Measurements from ENCODE around the gene KLHL29.

The KLHL29 gene

DNA sequence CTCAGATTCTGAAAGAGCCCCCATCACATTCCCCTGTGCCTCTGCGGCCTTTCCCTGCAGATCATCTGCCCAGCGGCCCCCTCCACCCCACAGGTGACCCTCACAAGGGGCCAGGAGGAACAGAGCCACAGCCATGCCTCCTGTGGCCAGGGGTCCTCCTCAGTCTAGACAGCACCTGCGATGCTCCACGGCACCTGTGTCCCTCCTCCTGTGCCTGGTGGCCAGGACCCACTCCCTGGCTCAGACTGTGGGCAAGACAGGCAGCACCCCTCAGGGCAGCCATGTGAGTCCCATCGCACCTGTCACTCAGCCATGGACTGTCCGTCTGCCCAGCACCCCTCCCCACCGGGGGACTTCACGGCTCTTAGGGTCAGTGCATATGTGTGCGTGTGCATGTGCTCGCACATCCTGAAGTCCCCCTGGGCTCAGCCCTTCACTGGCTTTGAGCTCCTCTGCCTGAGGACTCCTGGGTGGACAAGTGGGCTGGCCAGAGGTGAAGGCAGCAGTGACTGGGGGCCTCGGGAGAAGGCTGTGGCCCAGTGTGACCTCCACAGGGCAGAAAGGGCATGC is 304.2 kb downstream of the KLHL29 start:
- DNase-seq = no peak

DNA sequence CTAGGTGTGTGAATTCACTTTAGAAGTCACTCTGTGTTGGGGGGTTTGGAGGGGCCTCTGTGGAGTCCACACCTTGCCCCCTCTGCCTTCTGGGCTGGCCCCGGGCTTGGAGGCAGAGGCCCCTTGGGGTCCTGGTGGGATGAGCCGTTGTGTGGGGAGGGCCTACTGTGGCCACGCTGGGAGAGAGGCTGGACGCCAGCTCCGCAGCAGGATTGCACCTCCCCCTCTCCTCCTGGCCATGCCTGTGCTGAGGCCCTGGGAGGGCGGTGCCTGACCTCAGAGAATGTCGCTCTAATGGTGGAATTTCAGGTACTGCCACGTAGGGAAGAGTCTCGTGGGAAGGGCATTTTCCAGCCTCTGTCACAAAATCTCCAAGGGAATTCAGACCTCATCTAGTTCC is 304.9 kb downstream of the KLHL29 start:
- DNase-seq = no peak

DNA sequence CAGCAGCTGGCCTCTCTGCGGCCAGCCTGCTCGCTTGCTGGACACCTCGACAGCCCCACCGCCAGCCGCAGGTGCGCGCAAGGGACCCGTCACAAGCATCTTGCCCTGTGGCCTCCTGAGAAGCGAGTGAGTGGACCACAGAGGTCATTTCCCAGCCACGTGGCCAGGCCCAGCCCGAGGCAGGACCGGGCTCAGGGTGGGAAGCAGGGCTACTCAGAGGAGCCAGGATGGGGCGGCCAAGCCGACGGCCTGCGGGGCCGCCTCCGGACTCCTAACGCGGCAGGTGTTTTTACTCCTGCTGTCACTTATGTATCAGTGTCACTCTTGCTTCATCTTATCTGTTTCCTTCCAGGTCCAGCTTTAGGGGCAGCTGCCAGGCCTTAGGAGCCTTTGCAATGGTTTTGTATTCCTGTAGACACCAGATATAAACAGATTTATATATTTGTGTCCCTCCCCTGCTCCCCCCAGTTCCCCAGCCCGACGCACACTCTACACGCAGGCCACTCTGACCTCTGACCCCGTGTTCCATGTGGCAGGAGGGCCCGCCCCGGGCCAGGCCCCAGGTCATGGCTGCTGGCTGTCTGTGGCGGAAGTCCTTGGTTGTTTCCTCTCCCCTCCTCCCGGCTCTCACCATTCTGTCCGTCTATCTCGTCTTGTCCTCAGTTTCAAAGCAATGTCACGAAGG is 305.6 kb downstream of the KLHL29 start:
- DNase-seq = no peak

- DNase-seq = no peak
Observed at GRCh38 chr2:23691106-23691470, 306.1 kb downstream of the KLHL29 start.

- no peak for DNase-seq
Observed at GRCh38 chr2:23691565-23691964, 306.6 kb downstream of the KLHL29 start.

GRCh38 chr2:23692263-23692662 is 307.3 kb downstream of the KLHL29 start:
- no peak for DNase-seq

- DNase-seq = no peak
Observed at GRCh38 chr2:23692851-23693605, 308.0 kb downstream of the KLHL29 start.

DNA sequence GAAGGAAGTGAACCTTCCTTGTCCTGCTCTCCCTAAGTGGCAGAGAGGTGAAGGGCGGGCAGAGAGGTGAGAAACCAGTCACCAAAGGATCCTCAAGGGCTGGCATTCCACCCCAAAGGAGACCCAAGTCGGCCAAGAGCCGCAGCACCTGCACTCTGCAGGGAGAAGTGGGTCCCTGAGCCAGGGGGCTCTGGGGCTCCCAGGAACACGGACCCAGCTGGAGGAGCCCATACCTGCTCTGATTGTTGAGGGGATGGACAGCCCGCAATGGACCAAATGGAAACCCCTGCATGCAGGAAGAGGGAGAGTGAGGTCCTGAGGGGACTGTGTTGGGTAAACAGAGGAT is 308.6 kb downstream of the KLHL29 start:
- DNase-seq = no peak

GRCh38 chr2:23694058-23695045 is 309.4 kb downstream of the KLHL29 start:
- no peak for DNase-seq

DNA sequence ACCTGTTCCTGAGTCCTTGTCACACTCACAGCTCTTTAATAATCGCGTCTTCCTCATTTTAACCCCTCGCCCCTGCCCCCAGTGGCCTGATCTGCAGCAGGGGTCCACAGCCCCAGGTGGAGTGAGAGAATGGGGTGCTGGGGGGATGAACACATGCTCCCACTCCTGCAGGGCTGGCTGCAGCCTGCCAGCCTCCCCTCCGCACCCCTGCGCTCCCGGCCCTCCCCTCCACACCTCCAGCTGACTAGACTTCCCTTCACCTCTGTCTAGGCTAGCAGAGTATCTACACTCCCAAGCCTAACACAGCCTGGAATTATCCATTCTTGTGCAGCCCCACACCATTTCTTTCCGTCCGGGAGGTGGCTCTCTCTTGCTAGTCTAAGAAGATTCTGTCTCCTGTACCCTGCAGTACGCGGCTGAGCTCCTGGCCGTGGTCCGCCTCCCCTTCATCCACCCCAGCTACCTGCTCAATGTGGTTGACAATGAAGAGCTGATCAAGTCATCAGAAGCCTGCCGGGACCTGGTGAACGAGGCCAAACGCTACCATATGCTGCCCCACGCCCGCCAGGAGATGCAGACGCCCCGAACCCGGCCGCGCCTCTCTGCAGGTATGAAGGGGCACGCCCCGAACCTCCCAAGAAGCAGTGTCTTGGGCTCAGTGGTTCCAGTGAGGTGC is 310.4 kb downstream of the KLHL29 start:
- DNase-seq = no peak

DNA sequence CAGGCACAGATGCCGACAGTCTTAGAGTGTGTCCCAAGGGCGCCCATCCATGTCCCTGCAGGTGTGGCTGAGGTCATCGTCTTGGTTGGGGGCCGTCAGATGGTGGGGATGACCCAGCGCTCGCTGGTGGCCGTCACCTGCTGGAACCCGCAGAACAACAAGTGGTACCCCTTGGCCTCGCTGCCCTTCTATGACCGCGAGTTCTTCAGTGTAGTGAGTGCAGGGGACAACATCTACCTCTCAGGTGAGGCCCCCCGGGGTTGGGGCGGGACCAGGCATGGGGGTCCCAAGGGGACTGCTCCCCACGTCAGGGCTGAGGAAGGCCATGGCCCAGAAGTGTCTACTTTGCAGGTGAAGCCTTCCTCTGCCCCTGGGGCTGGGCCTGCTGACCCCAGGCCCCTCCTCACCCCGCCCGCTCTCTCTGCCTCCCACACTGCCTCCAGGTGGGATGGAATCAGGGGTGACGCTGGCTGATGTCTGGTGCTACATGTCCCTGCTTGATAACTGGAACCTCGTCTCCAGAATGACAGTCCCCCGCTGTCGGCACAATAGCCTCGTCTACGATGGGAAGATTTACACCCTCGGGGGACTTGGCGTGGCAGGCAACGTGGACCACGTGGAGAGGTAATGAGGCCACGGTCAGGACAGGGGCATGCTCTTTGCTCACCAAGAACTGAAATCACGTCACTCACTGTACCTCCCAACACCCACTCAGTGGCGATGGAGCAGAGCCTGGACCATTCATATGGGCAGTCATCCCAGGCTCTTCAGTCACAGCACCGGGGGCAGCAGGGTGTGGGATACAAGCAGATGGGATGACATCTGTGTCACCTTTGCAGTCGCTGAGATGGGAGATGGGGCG is 311.1 kb downstream of the KLHL29 start:
- DNase-seq = no peak

- DNase-seq = no peak
Observed at GRCh38 chr2:23696752-23697045, 311.7 kb downstream of the KLHL29 start.

GRCh38 chr2:23697256-23698075 is 312.5 kb downstream of the KLHL29 start:
- no peak for DNase-seq

- no peak for DNase-seq
Observed at GRCh38 chr2:23698116-23698693, 313.2 kb downstream of the KLHL29 start.

DNA sequence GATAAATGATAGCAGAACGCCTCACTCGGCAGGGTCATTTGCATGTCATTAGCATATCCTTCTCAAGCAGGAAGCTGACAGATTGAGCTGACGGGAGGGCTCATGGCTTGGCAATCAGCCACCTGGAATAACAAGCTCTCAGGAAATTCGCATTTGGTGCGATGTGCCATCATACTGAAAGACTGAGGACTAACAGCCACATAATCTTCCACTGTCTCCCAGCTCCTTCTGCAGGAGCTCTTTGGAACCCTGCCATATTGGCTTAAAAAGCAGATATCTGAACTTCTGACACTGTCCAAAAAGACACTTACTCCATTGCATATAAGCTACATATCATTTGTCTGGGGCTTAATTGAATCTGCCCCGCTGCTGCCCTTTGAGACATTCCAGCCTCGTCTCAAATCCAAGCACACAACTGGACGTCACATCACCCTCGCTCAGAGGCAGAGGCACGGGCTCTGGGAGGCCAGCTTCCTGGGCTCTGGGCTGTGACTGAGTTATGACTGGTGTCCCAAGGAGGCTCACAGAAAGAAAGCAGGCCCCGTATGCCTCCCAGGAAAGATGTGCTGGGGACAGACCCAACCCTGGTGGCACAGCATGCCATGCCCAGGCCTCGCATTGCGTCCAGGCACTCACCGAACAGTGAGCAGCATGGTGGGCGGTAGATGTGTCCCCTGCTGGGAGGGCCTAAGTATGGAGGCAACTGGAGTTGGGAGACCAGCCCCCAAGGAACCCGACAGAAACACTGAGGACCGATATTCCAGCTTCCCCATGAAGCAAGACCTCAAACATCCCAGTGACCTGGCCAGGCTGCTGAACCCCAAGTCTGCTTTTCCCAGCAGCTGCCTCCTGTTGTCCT is 314.0 kb downstream of the KLHL29 start:
- DNase-seq = no peak

- DNase-seq = no peak
Observed at GRCh38 chr2:23699580-23699925, 314.6 kb downstream of the KLHL29 start.

DNA sequence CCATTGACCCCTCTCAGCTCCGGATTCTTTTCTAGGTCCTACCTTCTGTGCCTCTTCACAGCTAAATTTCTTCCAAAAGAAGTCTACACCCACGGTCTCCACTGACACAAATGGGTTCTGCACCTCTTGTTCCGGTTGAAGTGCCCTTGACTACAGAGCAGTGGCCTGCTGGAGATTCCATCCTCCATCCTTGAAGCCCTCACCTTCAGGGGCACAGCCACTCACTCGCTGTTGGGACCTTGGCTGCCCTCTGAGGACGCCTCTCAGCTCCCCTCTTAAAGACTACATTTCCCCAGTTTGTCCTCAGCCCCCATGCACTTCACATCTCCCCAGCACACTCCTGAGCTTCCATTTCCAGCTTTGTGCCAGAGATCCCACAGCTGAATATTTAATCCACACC is 315.6 kb downstream of the KLHL29 start:
- no peak for DNase-seq

DNA sequence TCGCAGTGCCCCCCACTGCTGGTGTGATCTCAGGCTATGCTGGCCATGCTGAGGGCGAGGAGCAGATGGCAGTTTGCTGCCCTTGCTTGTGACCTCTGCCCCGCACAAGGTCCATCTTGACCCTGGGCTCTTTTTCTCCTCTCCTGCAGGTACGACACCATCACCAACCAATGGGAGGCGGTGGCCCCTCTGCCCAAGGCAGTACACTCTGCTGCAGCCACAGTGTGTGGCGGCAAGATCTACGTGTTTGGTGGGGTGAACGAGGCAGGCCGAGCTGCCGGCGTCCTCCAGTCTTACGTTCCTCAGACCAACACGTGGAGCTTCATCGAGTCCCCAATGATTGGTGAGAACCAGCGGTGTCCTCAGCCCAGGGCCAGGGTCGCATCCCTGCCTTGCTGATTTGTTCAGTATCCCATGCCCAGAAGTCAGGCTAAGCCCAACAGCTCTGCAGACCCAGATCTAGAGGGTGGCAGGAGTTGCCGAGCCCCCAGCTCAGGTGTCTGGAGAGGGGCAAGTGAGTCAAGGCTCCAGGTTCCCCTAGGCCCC is 318.1 kb downstream of the KLHL29 start:
- DNase-seq = no peak
